GM19324 (cell line): ENCODE data around the gene SPTLC1.

Experiments
- ATAC-seq: cut with Tn5 transposase; IDR thresholded peaks from one replicate; pipeline ENCODE4 v1.9.1; 2021; ENCODE audit warnings: mild to moderate bottlenecking, moderate library complexity; ENCODE audit not compliant: unreplicated experiment, low FRiP score

The SPTLC1 gene

GRCh38 chr9:91994422-91994821 lies 120.8 kb downstream of the SPTLC1 start:
- ATAC-seq = no peak

- no peak for ATAC-seq
These were observed 122.7 kb downstream of the SPTLC1 start for GRCh38 chr9:91992461-91993041.

- ATAC-seq = no peak
These were observed 123.4 kb downstream of the SPTLC1 start for GRCh38 chr9:91991721-91992341.

GRCh38 chr9:91986248-91986647 lies 129.0 kb downstream of the SPTLC1 start:
- ATAC-seq = no peak

- no peak for ATAC-seq
These were observed 129.5 kb downstream of the SPTLC1 start for GRCh38 chr9:91985692-91986091.
